ENCODE results near the gene DVL1.

The DVL1 gene

GRCh38 chr1:1356796-1357401 is 7.7 kb upstream of the DVL1 start:
- no peak for DNase-seq (ENCODE audit: low read depth in 2 of 2)

- DNase-seq (ENCODE audit: low read depth in 2 of 2), result no peak
Observed at GRCh38 chr1:1356166-1356795, 7.1 kb upstream of the DVL1 start.

DNA sequence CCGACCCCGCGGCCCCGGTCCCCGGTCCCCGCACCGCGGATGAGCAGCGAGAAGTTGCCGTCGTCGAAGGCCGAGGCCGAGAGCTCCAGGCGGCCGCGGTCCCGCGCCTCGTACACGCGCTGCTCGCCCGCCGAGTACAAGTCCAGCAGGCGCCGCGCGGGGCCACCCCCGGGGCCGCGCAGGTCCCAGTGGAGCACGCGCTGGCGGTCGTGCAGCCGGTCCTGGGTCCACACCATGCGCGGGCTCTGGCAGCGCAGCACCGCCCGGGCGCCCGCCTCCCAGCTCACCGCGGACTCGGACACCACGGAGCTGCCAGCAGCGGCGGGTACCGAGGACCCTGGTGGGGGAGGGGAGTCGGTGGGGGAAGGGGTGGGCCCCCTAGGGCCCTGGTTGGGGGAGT is 6.2 kb upstream of the DVL1 start:
- no peak for DNase-seq (ENCODE audit: low read depth in 2 of 2)

DNA sequence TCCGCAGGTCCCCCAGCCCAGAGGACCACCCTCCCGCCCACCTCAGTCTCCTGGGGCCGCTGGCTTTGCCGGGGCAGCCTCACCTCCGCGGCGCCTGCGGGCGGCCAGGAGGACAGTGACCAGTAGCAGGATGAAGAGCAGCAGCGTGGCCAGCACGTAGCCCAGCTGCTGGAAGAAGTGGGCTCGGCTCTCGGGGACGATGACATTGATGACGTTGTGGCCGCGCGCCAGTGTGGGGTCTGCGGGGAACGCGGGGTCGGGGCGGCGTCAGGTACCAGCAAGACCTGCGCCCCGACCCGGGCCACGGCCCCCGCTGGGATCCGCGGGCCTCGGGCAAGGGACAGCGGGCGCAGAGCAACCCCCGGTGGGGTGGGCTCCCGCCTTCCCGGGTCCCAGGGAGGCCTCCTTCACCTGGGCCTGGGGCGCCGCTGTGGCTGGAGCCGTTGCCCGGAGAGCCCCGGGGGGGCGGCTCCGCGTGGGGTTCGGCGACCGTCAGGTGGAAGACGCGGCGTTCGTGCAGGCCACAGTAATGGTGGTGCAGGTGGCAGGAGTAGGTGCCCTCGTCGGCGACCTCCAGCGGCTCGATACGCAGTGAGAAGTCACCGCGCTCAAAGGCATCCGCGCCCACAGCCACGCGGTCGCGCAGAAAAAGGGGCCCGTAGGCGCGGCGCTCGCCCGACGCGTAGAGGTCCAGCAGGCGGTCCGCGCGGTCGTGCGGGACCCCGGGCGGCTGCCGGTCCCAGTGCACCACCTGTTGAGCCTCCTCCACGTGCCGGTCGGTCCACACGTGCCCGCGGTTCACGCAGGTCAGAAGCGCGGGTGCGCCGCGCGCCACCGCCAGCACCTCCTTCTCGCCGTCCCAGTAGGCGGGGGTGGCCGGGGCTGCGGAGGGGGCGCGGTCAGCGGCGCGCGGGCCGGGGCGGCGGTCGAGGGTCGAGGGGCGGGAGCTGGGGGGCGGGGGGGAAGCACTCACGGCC is 5.3 kb upstream of the DVL1 start:
- DNase-seq (ENCODE audit: low read depth in 2 of 2), result no peak

DNA sequence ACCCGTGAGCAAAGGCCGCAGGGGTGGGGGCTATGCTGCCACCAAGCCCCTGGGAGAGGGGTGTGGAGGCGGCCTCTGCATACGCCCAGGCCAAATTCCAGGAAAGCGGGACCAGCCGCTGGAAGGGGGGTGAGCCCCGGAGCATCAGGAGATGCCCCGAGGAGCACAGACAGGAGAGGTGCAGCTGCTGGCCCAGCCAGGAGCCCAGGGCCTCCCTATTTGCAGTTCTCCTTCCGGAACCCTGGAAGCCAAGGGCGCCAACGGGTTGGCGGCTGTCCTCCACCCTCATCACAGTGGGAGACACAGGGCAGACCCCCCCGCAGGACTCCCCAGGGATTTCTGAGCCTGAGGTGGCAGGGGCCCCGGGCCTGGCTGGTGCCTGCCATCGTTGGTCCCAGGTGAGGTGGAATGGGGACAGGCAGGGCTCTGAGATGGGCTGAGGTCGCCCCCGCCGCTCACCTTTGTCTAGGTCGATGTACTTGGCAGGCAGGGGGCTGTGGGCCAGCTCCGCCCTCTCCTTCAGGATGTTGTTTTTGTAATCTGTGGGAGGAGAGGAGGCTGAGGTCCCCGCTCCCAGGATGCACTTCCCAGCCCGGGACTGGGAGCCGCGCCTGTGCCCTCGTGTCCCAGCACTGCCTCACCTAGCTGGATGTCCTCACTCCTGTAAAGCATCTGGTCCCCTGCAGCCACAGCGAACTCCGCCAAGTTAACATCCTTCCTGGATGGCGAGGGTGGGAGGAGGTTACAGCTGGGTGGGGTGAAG is 4.4 kb upstream of the DVL1 start:
- no peak for DNase-seq (ENCODE audit: low read depth in 2 of 2)

GRCh38 chr1:1352786-1353388 is 3.7 kb upstream of the DVL1 start:
- no peak for DNase-seq (ENCODE audit: low read depth in 2 of 2)

DNA sequence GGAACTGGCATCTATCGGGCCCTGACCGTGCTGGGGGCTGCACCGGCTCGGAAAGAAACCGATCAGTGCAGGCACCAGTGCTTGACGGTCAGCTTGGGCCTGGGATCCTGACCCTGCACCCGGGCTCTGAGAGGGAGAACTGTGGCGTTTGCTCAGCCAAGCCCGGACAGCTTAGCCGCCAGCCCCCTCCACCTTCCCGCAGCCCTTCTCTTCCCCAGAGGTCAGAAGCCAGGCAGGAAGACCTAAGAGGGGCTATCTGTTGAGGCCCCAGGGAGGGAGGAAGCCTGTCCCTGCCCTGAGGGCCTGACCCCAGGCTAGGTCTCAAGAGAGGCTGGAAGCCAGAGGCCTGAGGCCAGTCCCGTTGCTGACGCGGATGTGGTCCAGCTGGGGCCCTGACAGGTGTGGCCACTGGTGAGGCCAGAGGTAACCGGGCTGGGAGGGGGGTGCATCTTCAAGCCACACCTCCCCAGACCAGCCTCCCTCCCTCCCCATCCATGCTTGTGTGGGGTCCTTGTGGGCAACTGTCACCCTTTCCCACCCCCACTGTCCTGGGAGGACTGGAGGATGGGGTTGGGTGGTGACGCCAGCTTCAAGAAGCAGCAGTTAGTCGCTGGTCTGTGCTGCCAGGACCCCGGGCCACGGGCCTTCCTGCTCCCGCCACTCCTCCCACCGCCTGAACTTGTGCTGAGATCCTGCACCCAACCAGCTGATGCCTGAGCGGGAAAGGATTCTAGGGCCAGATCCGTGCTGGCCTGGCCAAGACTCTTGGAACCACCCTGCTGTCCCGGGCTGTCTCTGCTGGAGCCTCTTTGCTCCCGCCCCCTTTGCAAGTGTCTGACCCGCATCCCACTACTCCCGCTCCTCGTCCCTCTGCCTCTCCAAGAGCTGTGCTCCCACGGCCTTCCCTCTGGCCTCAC is 2.6 kb upstream of the DVL1 start:
- DNase-seq (ENCODE audit: low read depth in 2 of 2), result no peak

DNA sequence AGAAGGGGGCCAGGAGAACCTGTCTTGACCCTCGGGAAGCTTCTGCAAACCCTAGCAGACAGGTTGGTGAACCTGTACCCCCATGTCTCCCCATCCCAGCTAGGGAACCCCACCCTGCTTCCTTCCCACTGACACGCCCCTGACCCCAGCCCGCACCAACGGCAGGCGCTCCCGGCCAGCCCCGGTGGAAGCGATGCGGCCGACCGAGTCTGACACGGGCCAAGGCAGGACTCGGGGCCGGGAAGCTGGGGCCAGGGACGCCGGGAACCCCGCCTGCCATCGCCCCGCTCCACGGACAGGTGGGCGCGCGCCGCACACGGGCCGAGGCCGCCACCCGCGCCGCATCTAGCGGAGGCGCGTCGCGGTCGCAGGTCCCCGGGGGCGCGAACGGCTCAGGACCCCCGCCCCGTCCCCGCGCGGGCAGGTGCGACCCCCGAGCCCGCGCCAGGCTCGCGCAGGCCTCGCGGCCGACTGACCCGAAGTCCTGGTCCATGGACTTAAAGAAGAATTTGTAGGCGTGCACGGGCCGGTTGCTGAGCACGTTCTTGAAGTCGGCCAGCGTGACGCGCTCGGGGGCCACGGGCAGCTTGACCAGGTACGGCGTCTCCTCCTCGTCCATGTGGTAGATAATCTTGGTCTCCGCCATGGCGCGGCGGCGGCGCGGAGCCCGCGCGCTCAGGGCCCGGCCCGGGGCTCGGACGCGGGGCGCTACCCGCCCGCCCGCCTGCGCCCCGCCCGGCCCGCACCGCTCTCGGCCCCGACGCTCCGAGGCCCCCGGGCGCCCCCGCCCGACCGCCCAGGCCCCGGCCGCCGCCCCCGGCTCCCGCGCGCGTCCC is 580 bp downstream of the DVL1 start:
- no peak for DNase-seq (ENCODE audit: low read depth in 2 of 2)

DNA sequence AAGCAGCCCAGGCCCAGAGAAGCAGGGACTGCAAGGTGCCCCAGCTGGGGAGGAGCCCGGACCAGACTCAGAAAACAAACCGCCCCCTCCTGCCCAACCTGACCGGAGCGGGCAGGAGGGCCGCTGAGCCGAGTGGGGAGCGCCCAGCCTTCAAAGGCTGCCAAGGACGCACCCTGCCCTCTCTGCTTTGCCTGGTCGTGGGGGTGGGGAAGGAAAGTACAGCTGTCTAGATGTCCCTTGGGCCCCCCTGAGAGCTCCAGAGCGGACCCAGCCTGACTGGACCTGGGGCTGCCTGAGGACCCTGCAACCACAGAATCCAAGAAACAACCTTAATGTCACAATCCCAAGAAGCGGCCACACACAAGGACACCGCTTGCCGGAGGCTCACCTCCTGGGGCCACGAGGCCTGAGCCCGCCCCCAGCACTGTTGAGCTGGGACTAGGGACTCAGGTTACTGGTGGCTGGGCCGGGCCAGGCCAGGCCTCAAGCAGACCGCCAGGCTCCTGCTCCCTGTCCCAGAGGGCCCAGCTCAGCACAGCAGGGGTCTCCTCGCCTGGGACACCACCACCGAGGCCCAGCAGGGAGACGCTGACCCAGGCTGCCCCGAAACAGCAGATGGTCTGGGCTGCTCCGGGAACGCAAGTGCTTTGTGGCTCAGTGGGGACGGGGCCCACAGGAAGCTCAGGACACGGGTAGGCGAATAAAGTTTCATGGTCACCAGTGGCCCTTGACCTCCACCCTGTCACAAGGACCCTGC is 1.4 kb downstream of the DVL1 start:
- DNase-seq (ENCODE audit: low read depth in 2 of 2), result no peak

DNA sequence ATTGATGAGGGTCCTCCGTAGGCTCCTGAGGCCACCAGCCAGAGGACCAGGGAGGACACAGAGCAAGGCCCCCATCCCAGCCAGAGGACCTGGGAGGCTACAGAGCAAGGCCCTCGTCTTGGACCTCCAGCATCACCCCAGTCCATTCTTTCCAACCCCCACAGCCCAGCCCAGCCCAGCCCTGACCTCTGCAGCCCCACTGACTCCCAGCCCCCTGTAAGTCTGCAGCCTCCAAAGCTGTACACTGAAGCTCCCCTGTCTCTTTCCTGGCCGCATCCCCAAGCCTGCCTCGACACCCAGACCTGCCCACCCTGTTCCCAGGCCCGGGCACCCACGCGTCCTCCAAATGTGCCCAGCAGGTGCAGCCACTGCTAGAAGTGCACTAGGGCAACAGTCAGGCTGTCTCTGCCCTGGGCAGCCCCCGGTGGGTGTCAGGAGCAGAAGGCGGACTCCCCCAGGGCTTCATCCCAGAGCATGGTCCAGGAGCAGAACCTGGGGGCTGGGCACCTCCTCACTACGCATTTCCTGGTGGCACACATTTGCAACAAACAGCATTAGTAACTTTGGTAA is 2.1 kb downstream of the DVL1 start:
- no peak for DNase-seq (ENCODE audit: low read depth in 2 of 2)

DNA sequence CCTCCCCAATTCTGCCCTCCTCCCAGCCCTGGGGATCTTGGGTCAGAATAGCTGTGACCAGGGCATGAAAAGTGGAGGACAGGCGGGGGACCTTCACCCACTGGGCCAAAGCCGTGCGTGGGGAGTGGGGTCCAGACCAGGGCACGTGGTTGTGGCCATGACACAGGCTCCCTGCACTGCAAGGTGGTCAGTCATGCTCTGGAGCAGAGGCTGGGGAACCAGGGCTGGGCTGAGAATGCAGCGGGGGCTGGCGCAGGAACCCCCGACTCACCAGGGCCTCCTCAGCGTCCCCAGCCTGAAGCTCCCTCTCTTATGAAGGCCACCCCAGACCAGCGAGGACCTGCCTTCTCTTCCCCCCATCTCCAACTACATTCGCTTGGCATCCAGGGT is 2.7 kb downstream of the DVL1 start:
- DNase-seq (ENCODE audit: low read depth in 2 of 2), result no peak

DNA sequence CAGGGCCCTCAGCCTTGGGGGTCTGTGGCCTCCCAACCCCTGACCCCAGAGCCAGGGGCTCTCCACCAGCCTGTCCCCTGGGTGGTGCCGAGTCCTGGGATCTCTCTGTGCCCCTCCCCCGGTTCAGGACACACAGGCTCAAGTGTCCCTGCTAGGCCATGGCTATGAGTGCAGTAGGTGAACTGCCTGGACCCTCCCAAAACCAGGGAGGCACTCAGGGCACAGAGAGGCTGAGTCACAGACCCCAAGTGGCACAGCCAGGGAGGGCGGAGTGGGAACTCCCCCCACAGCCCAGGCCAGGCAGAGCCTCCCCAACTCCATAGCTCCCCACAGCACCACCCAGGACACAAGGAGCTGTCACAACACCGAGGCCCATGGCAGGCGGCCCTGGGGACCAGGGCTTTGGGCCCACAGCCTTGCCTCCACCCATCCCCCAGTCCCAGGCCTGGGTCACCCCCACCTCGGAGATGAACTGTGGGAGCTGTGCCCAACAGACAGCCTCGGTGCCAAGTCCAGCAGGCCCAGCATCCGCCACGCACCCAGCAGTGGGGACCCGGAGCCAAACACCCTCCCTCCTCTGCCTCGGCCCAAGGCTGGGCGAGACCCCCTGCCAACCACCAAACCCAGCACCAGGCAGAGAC is 3.2 kb downstream of the DVL1 start:
- DNase-seq (ENCODE audit: low read depth in 2 of 2), result no peak

GRCh38 chr1:1345384-1345783 is 3.8 kb downstream of the DVL1 start:
- DNase-seq (ENCODE audit: low read depth in 2 of 2), result no peak

GRCh38 chr1:1344655-1345361 is 4.4 kb downstream of the DVL1 start:
- no peak for DNase-seq (ENCODE audit: low read depth in 2 of 2)

GRCh38 chr1:1343811-1344421 is 5.3 kb downstream of the DVL1 start:
- no peak for DNase-seq (ENCODE audit: low read depth in 2 of 2)

DNA sequence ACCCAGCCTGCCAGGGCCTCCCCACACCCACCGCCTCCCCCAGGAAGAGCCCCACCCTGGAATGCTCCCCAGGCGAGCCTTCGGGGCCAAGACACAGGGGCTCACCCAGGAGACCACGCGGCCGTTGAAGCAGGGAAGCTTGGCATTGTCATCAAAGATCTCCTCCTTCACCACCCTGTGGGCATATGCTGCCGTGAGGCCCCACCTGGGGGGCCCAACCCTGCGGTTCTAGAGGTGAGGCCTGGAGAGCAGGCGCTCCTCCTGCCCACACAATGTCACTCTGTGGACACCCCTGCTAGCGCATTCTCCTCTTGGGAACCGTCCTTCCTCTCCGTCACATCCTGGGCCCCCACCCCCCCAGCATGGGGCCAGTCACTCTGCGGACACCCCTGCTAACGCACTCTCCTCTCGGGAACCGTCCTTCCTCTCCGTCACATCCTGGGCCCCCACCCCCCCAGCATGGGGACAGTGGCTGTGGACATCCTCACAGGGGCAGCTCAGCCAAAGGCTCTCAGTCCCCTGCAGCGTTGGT is 6.6 kb downstream of the DVL1 start:
- DNase-seq (ENCODE audit: low read depth in 2 of 2), result no peak

Data from fibroblast of skin of left biceps (primary cell).